Liver (tissue), 3 donors: Measurements from ENCODE around the gene STXBP1.
A peak's percentile ranks its signal among the peaks of the same experiment; 100 is the strongest.

ENCODE experiments used
- HNF4A ChIP-seq, 2 donors: conservative IDR thresholded peaks; 2 replicates each; pipeline ENCODE4 v1.6.1; 2016; ENCODE audit warnings: antibody characterized with exemption in 2 of 2, mild to moderate bottlenecking in 2 of 2
- TAF1 ChIP-seq: conservative IDR thresholded peaks from 2 replicates; pipeline ENCODE4 v1.6.1; 2016; ENCODE audit warnings: antibody characterized with exemption, mild to moderate bottlenecking
- TF ChIP-seq, protein P1 (sequence below): fragments of 150-350 bp; IDR thresholded peaks from 2 replicates; pipeline ENCODE4 v1.5.1; 2017; ENCODE audit warnings: improper control_type of control experiment, low read depth, low read length; ENCODE audit not compliant: missing input control
- TF ChIP-seq, protein P2 (sequence below): IDR thresholded peaks from 2 replicates; pipeline ENCODE4 v1.6.1; 2016; ENCODE audit warnings: antibody characterized with exemption, mild to moderate bottlenecking
- TF ChIP-seq, protein P3 (sequence below): IDR thresholded peaks from 2 replicates; pipeline ENCODE4 v1.6.1; 2016; ENCODE audit warnings: antibody characterized with exemption
- donor health status: healthy.
- donor health status: healthy.

DNA sequence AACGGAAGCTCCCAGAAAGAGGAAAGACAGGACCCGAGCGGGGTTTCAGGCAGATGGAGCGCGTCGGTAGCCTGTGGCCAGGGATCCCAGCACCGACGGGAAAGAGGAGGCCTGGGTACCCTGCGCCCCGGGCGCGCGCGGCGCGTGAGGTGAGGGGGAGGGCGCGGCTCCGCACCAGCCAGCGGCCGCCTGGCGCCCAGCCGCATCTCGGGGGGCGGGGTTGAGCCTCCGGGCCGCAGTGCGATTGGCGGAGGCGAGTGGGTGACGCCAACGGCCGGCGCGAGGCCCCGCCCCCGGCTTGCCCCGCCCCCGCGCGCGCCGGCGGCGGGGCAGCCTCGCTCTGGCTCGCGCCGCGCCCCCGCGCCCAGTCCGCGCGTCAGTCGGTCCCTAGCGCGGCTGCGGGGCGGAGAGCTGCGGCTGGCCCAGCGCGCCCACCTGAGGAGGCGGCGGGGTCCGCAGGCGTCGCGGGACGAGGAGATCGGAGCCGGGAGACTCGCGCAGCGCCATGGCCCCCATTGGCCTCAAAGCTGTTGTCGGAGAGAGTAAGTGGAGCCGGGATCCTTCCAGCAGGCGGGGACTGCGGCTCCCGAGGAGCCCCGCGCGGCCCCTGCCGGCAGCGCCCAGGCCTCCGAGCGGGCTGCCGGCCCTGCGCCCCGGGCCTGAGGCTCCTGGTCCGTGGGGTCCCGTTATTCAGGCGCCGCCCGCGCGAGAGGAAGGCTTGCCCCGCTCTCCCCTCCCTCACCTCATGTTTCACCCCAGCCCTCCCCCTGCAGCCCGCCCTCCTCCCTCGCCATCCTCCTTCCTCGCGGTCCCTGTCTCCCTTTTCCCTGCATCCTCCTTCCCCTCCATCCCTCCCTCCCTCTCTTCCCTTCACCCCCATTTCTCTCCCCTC is at the start of gene STXBP1:
- TF ChIP-seq TAF1: no peak
- TF ChIP-seq HNF4A (conservative IDR thresholded peaks at IDR 0.05): no peak
- TF ChIP-seq, protein P1, sequence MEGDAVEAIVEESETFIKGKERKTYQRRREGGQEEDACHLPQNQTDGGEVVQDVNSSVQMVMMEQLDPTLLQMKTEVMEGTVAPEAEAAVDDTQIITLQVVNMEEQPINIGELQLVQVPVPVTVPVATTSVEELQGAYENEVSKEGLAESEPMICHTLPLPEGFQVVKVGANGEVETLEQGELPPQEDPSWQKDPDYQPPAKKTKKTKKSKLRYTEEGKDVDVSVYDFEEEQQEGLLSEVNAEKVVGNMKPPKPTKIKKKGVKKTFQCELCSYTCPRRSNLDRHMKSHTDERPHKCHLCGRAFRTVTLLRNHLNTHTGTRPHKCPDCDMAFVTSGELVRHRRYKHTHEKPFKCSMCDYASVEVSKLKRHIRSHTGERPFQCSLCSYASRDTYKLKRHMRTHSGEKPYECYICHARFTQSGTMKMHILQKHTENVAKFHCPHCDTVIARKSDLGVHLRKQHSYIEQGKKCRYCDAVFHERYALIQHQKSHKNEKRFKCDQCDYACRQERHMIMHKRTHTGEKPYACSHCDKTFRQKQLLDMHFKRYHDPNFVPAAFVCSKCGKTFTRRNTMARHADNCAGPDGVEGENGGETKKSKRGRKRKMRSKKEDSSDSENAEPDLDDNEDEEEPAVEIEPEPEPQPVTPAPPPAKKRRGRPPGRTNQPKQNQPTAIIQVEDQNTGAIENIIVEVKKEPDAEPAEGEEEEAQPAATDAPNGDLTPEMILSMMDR: peak; percentile 0
- TF ChIP-seq, protein P2, sequence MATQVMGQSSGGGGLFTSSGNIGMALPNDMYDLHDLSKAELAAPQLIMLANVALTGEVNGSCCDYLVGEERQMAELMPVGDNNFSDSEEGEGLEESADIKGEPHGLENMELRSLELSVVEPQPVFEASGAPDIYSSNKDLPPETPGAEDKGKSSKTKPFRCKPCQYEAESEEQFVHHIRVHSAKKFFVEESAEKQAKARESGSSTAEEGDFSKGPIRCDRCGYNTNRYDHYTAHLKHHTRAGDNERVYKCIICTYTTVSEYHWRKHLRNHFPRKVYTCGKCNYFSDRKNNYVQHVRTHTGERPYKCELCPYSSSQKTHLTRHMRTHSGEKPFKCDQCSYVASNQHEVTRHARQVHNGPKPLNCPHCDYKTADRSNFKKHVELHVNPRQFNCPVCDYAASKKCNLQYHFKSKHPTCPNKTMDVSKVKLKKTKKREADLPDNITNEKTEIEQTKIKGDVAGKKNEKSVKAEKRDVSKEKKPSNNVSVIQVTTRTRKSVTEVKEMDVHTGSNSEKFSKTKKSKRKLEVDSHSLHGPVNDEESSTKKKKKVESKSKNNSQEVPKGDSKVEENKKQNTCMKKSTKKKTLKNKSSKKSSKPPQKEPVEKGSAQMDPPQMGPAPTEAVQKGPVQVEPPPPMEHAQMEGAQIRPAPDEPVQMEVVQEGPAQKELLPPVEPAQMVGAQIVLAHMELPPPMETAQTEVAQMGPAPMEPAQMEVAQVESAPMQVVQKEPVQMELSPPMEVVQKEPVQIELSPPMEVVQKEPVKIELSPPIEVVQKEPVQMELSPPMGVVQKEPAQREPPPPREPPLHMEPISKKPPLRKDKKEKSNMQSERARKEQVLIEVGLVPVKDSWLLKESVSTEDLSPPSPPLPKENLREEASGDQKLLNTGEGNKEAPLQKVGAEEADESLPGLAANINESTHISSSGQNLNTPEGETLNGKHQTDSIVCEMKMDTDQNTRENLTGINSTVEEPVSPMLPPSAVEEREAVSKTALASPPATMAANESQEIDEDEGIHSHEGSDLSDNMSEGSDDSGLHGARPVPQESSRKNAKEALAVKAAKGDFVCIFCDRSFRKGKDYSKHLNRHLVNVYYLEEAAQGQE: no peak
- TF ChIP-seq, protein P3, sequence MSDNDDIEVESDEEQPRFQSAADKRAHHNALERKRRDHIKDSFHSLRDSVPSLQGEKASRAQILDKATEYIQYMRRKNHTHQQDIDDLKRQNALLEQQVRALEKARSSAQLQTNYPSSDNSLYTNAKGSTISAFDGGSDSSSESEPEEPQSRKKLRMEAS: no peak
